RWPE2 (cell line): Measurements from ENCODE around the gene YBX1.

ENCODE experiments used
- ATAC-seq: fragments of 200-7000 bp; cut with Tn5 transposase; 3 replicates; pipeline ENCODE4 v1.9.1; 2021; ENCODE audit warnings: low read depth
- DNase-seq: peaks from one replicate; pipeline ENCODE4 v3.0.0-alpha.2; 2020; ENCODE audit warnings: low spot score
- H3K27ac ChIP-seq: fragments of 450-650 bp; 2 replicates; pipeline ENCODE4 v1.5.1; 2017; ENCODE audit warnings: mild to moderate bottlenecking; ENCODE audit not compliant: poor library complexity, severe bottlenecking
- H3K27me3 ChIP-seq: fragments of 250-450 bp; sonication (Bioruptor Pico); 2 replicates; pipeline ENCODE4 v1.5.1; 2021; ENCODE audit warnings: mild to moderate bottlenecking, moderate library complexity; ENCODE audit not compliant: insufficient read depth, poor library complexity, severe bottlenecking
- H3K36me3 ChIP-seq: fragments of 250-450 bp; sonication (Bioruptor Pico); 2 replicates; pipeline ENCODE4 v1.5.1; 2020; ENCODE audit warnings: low read depth, mild to moderate bottlenecking, moderate library complexity
- H3K4me1 ChIP-seq: fragments of 250-450 bp; sonication (Bioruptor Pico); 2 replicates; pipeline ENCODE4 v1.5.1; 2021; ENCODE audit warnings: mild to moderate bottlenecking, moderate library complexity; ENCODE audit not compliant: insufficient read depth, poor library complexity, severe bottlenecking
- H3K4me3 ChIP-seq: fragments of 250-450 bp; sonication (Bioruptor Pico); 2 replicates; pipeline ENCODE4 v1.5.1; 2021; ENCODE audit warnings: mild to moderate bottlenecking, moderate library complexity; ENCODE audit not compliant: severe bottlenecking
- H3K9me3 ChIP-seq: fragments of 250-450 bp; sonication (Bioruptor Pico); 2 replicates; pipeline ENCODE4 v1.5.1; 2021; ENCODE audit warnings: mild to moderate bottlenecking, moderate library complexity; ENCODE audit not compliant: severe bottlenecking
- CTCF ChIP-seq: fragments of 450-650 bp; IDR thresholded peaks from one replicate; pipeline ENCODE4 v1.5.1; 2017; ENCODE audit warnings: mild to moderate bottlenecking, moderate library complexity; ENCODE audit not compliant: poor library complexity, severe bottlenecking

Gene YBX1

GRCh38 chr1:42734201-42735035 lies 52.2 kb downstream of the YBX1 start:
- no peak for TF ChIP-seq CTCF
- ATAC-seq (no peak), DNase-seq (no peak)
- Histone ChIP-seq H3K36me3 (no peaks in the 10 kb centered on the region), H3K9me3 (no peaks in the 10 kb centered on the region), H3K27ac (no peak overlapping the region), H3K4me1 (no peaks in the 10 kb centered on the region), H3K27me3 (no peaks in the 10 kb centered on the region), H3K4me3 (no peak overlapping the region)

GRCh38 chr1:42735056-42735455 lies 52.8 kb downstream of the YBX1 start:
- Histone ChIP-seq H3K4me1 (no peaks in the 10 kb centered on the region), H3K9me3 (no peaks in the 10 kb centered on the region), H3K27ac (no peak overlapping the region), H3K36me3 (no peaks in the 10 kb centered on the region), H3K4me3 (no peak overlapping the region), H3K27me3 (no peaks in the 10 kb centered on the region)
- no peak for TF ChIP-seq CTCF
- DNase-seq (no peak), ATAC-seq (no peak)

GRCh38 chr1:42735477-42736105 lies 53.4 kb downstream of the YBX1 start:
- H3K4me1 ChIP-seq = no peaks in the 10 kb centered on the region
- no peak overlapping the region for H3K4me3 ChIP-seq
- DNase-seq = no peak
- H3K36me3 ChIP-seq = no peaks in the 10 kb centered on the region
- H3K27ac ChIP-seq = no peak overlapping the region
- H3K9me3 ChIP-seq = no peaks in the 10 kb centered on the region
- no peaks in the 10 kb centered on the region for H3K27me3 ChIP-seq
- peak; percentile 45 for ATAC-seq
- TF ChIP-seq CTCF = no peak

- Histone ChIP-seq H3K36me3 (no peaks in the 10 kb centered on the region), H3K9me3 (no peaks in the 10 kb centered on the region), H3K4me3 (no peak overlapping the region), H3K27ac (no peak overlapping the region), H3K27me3 (no peaks in the 10 kb centered on the region), H3K4me1 (no peaks in the 10 kb centered on the region)
- DNase-seq (no peak), ATAC-seq (peak; percentile 46)
- peak; percentile 29 for TF ChIP-seq CTCF
Measured at GRCh38 chr1:42736152-42736551, 53.9 kb downstream of the YBX1 start.
